HFFc6 (cell line): ENCODE data around the gene DISC1. TPM values are rescaled to one million over a fixed set of nuclear protein-coding genes. Genes with fewer than 3 reads are reported as not detected.
A peak's percentile ranks its signal among the peaks of the same experiment; 100 is the strongest.

Source experiments
- DNase-seq: peaks from one replicate; pipeline ENCODE4 v3.0.0-alpha.2; 2018
- H3K27ac Mint-ChIP-seq: 2 replicates; pipeline ENCODE4 v1.8.0; 2020; ENCODE audit warnings: mild to moderate bottlenecking, mixed read lengths
- H3K27me3 Mint-ChIP-seq: 2 replicates; pipeline ENCODE4 v1.8.0; 2021; ENCODE audit warnings: mild to moderate bottlenecking, moderate library complexity, mixed read lengths; ENCODE audit not compliant: insufficient read depth
- H3K36me3 Mint-ChIP-seq: 2 replicates; pipeline ENCODE4 v1.8.0; 2021; ENCODE audit warnings: low read depth, mixed read lengths
- H3K4me1 Mint-ChIP-seq: 2 replicates; pipeline ENCODE4 v1.8.0; 2020; ENCODE audit warnings: low read depth, mixed read lengths
- H3K4me3 Mint-ChIP-seq: 2 replicates; pipeline ENCODE4 v1.8.0; 2020; ENCODE audit warnings: mild to moderate bottlenecking, moderate library complexity, mixed read lengths
- H3K9me3 Mint-ChIP-seq: 2 replicates; pipeline ENCODE4 v1.8.0; 2020; ENCODE audit warnings: mild to moderate bottlenecking, mixed read lengths
- total RNA-seq, 6 experiments: library from RNA; stranded (reverse); fragmentation: NEBNext Ultra II Directional; extraction: Animal tissue kit (Norgen Biotek cat#: 25700); gene quantifications; 2 replicates in 1 of 6; 3 replicates in 5 of 6; pipeline ENCODE4 v1.2.3, GENCODE V29; 2021
- TF ChIP-seq, protein P1 (sequence below): fragments of 200-600 bp; sonication (generic); IDR thresholded peaks from 2 replicates; pipeline ENCODE4 v1.5.0; 2021; ENCODE audit warnings: antibody characterized with exemption, mild to moderate bottlenecking

Gene DISC1
- total RNA-seq, 6 experiments from 2014 or later, result 1.3 to 4.3 (median 1.9) TPM

DNA sequence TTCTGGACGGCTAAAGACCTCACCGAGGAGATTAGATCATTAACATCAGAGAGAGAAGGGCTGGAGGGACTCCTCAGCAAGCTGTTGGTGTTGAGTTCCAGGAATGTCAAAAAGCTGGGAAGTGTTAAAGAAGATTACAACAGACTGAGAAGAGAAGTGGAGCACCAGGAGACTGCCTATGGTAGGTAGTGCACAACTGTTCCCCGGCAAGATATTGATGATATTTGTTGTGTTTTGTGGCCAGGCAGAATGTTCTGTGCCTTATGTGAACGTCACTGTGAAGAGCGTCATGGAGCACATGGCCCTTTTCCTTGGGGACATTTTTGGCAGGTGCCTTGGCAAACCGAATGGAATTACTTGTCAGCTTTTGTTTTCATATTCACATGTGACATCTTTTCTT lies 191.7 kb downstream of the DISC1 start:
- no peaks in the 10 kb centered on the region for H3K9me3 Mint-ChIP-seq
- H3K36me3 Mint-ChIP-seq, result peaks cover 6% of the 10 kb centered on the region
- H3K27me3 Mint-ChIP-seq, result peaks cover 2% of the 10 kb centered on the region; the same call in 1 of the 2 replicates
- peaks cover 29% of the 10 kb centered on the region for H3K4me1 Mint-ChIP-seq
- H3K27ac Mint-ChIP-seq, result no peak overlapping the region
- no peak overlapping the region for H3K4me3 Mint-ChIP-seq
- TF ChIP-seq, protein P1, sequence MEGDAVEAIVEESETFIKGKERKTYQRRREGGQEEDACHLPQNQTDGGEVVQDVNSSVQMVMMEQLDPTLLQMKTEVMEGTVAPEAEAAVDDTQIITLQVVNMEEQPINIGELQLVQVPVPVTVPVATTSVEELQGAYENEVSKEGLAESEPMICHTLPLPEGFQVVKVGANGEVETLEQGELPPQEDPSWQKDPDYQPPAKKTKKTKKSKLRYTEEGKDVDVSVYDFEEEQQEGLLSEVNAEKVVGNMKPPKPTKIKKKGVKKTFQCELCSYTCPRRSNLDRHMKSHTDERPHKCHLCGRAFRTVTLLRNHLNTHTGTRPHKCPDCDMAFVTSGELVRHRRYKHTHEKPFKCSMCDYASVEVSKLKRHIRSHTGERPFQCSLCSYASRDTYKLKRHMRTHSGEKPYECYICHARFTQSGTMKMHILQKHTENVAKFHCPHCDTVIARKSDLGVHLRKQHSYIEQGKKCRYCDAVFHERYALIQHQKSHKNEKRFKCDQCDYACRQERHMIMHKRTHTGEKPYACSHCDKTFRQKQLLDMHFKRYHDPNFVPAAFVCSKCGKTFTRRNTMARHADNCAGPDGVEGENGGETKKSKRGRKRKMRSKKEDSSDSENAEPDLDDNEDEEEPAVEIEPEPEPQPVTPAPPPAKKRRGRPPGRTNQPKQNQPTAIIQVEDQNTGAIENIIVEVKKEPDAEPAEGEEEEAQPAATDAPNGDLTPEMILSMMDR, result no peak
- no peak for DNase-seq

DNA sequence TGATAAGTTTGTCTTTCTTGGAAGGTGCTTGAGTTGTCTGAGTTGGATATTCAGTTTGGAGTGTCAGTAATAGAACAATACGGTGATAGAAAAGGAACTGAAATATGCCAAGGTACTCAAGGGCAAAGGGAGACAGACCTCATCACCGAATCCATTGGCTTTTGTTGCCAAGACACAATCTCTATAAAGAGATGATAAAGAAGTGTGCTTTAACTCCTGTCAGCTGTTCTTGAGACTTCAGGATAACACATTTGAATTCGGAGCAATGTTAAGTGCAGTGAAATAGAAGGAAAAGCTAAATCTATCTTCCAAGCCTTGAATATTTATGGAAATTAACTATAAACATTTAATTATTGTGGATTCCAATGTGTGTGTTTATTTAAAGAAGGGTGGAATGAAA lies 194.7 kb downstream of the DISC1 start:
- TF ChIP-seq, protein P1, result no peak
- Mint-ChIP-seq H3K9me3 (no peaks in the 10 kb centered on the region; the same call in 1 of the 2 replicates), H3K36me3 (no peaks in the 10 kb centered on the region; the same call in 1 of the 2 replicates), H3K27me3 (peaks cover 2% of the 10 kb centered on the region; the same call in 1 of the 2 replicates), H3K4me1 (peaks cover 24% of the 10 kb centered on the region), H3K27ac (no peak overlapping the region), H3K4me3 (no peak overlapping the region)
- no peak for DNase-seq

DNA sequence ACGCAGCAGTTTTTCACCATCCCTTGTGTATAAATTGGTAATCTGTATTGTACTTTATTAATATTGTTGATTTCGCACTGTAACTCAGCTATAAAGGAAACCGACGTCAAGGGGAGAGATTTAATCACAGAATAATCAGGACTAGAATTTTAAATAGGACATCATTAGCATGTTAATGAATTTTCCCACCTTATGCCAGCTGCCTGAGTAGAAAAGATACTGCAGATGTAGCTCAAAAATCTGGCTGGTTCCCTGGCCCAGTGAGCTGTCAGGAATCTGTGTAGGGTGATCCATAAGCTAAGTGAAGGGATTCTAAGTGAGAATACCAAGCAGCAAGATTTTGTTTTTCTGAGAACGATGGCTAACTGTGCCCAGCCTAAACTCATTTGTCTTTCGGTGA lies 195.5 kb downstream of the DISC1 start:
- TF ChIP-seq, protein P1, result no peak
- Mint-ChIP-seq H3K36me3 (no peaks in the 10 kb centered on the region; the same call in 1 of the 2 replicates), H3K4me1 (peaks cover 26% of the 10 kb centered on the region), H3K27me3 (peaks cover 2% of the 10 kb centered on the region; the same call in 1 of the 2 replicates), H3K27ac (no peak overlapping the region), H3K4me3 (no peak overlapping the region), H3K9me3 (no peaks in the 10 kb centered on the region; the same call in 1 of the 2 replicates)
- DNase-seq, result no peak

DNA sequence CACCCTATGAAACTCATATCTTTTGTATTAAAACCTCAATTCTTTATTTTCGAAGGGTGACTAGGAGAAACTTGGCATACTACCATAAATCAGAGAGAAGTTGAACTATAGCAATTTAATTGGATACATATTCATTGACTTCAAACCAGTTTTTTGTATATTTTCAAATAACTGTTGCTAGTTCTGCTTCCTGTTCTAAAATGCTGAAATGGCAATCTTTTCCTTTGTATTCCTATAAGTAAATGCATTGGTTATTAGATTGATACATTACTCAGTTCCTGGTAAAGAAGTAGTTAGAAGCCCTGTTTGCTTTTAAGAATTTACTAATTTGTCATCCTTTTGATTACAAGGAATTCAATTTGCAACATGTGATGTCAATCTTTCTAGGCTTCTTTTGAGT lies 200.0 kb downstream of the DISC1 start:
- TF ChIP-seq, protein P1, result no peak
- no peak overlapping the region for H3K4me3 Mint-ChIP-seq
- H3K36me3 Mint-ChIP-seq, result no peaks in the 10 kb centered on the region; the same call in 1 of the 2 replicates
- H3K4me1 Mint-ChIP-seq, result peaks cover 37% of the 10 kb centered on the region
- H3K9me3 Mint-ChIP-seq, result no peaks in the 10 kb centered on the region; the same call in 1 of the 2 replicates
- no peak overlapping the region for H3K27ac Mint-ChIP-seq
- DNase-seq, result no peak
- H3K27me3 Mint-ChIP-seq, result no peaks in the 10 kb centered on the region; the same call in 1 of the 2 replicates

DNA sequence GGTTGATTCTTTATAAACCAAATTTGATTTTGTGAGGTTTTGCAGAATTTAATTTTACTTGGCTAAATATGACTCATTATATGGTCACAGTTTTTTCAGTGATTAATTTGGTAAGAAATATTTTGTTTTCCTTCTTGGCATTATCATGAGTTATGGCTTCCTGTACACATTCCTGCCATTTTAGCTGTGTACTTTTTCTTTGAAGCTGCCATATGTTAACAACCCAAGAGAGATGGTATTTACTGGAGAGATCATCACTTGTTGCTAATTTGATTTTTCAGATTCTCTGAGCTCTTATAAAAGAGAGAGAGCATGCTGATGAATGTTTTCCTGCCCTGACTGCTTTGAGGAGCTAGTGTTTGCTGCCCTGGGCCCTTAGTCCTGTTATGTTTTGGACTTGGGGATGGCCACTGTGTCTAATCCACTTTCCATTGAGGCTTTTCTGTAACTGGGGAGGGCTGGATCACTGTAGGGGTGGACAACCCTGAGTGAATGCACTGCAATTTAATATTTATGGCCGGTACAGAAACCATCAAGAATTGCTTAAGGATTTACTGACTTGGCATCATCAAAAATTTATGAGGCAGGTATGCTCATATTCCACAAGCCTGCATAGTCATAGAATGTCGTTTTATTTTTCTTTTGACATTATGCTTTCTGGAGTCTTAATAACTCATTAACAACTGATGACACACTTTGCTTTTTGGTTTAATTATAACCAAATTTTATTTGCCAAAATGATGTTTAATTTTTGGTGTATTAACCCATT lies 200.9 kb downstream of the DISC1 start:
- no peaks in the 10 kb centered on the region; the same call in 1 of the 2 replicates for H3K36me3 Mint-ChIP-seq
- H3K27ac Mint-ChIP-seq, result peak overlapping the region; percentile 91
- DNase-seq, result peak; percentile 90
- H3K4me1 Mint-ChIP-seq, result peaks cover 47% of the 10 kb centered on the region
- H3K9me3 Mint-ChIP-seq, result no peaks in the 10 kb centered on the region; the same call in 1 of the 2 replicates
- H3K4me3 Mint-ChIP-seq, result peak overlapping the region; percentile 70
- TF ChIP-seq, protein P1, result no peak
- H3K27me3 Mint-ChIP-seq, result no peaks in the 10 kb centered on the region
